NCI-H1436 treated with DMSO at 0.1 percent for 48 hours (cell line): ENCODE results near the gene TTC23.

Experiments used
- DNase-seq: peaks from one replicate; lab custom pipeline; 2025; lab: John Stamatoyannopoulos, UW

TTC23 gene

DNA sequence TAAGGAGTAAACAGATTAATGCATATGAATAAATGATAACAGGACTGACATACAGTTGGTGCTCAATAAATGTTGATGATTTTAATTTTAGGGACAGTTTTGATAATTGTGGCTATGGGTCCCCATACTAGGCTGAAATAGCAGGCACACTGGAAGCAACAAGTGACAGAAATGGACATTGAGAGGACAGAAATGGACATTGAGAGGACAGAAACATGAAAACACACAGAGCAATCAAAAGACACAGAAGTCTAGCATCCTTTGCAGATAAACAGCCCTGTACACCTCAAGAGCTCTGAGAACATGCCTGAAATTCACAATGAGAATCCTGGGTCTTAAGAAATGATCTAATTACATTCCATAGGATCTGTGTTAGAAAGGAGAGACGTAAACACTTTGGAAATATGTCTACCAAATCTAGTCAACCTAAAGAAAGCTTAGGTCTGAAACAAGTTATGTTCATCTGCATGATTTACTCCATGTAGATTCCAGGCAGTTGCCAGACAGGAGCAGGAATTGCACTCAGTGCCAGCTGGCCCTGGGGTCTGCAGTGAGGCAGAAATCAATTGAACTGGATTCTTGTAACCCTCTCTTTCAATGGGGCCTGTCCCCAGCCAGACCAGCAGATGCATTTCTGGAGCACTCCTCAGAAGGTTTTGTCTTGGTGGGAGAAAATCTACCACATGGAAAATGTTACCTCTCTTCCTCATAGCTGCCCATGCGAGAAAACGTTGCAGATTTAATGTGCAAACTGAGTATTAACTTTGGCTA lies 84.2 kb downstream of the TTC23 start:
- DNase-seq = no peak

GRCh38 chr15:99164119-99164518 lies 85.3 kb downstream of the TTC23 start:
- no peak for DNase-seq

DNA sequence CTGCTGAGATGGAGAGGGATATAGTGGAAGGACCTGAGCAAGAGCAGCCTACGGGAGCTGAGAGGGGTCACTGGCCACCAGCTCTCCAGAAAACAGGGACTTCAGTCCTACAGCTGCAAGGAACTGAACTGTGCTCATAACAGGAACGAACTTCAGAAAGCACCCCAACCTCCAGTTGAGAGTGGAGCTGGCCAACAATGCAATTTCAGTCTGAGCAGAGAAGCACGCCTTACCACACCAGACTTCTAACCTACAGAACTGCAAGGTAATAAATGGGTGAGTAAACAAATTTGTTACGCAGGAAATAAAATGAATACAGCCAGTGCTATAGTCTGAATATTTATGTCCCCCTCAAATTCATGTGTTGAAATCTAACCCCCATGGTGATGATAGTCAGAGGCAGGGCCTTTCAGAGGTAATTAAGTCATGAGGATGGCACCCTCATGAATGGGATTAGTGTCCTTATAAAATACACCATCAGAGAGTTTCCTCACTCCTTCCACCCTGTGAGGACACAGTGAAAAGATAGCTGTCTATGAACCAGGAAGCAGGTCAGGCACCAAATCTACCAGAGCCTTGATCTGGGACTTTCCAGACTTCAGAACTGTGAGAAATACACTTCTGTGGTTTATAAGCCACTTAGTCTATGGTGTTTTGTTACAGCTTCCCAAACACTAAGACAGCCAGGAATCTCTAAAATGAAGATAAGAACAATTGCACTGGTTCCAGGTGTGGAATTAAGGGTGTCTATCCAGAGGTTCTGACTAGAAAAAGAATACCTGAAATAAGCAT lies 85.9 kb downstream of the TTC23 start:
- no peak for DNase-seq

- no peak for DNase-seq
Measured at GRCh38 chr15:99158626-99159412, 90.6 kb downstream of the TTC23 start.

GRCh38 chr15:99157456-99157855 lies 91.9 kb downstream of the TTC23 start:
- no peak for DNase-seq

DNA sequence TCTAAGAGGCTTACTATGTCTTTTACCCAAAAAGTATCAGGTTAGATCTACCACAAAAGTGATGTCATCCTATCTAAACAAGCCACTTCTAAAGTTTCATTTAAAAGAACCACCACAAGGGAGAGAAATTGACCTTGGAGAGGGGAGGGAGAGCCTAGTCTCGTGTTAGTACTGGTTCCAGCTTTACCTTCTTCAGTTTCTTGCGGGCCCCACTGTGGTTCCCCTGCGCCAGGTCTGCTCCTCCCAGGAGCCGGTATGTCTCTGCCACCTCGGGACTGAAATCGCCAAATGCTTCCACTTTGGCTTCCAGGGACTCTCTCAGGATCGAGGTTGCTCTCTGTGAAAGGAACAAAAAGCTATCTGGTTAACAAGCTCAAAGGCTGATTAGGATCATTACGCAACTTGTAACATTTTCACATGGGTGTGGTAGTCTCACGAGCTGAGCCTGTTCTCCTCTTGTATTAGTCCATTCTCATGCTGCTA lies 93.4 kb downstream of the TTC23 start:
- no peak for DNase-seq

- DNase-seq = no peak
Measured at GRCh38 chr15:99154271-99154670, 95.1 kb downstream of the TTC23 start.

DNA sequence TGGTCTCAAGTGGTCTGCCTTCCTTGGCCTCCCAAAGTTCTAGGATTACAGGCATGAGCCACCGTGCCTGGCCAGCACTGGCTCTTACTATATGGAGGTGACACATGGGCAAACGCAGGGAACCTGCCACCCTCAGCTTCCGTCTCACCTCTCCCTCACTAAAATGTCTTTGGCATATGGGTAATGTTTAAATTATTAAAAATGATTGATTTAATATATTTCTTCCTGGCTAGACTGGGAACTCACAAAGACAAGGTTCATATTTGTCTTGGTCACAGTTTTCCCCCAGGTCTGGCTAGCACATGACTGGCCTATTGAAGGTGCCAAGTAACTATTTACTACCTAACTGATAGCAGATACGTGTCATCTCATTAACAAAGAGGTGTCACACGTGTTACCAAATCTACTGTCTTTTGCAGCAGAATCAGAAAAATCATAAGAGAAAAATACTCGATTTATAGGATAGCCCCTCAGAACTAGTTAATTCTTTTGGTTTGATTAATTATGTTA lies 96.3 kb downstream of the TTC23 start:
- DNase-seq = no peak

- DNase-seq = no peak
Measured at GRCh38 chr15:99151156-99151555, 98.2 kb downstream of the TTC23 start.

- no peak for DNase-seq
Measured at GRCh38 chr15:99149366-99149765, 100.0 kb downstream of the TTC23 start.

GRCh38 chr15:99148851-99149276 lies 100.5 kb downstream of the TTC23 start:
- DNase-seq = no peak

DNA sequence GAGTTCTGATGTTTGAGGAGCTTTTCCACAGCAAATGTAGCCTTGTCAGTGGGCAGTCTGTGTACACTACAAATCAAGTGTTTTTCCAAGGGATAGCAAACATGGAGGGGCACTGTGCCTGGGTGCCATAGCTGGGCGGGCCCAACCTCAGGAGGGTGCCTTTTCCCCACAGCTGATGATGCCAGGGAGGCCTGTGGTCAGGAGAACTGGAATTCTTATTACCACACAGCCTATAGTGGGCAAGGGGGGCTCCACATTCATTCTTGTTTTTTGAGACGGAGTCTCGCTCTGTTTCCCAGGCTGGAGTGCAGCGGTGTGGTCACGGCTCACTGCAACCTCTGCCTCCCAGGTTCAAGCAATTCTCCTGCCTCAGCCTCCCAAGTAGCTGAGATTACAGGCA lies 102.7 kb downstream of the TTC23 start:
- no peak for DNase-seq

- no peak for DNase-seq
Measured at GRCh38 chr15:99145778-99146177, 103.6 kb downstream of the TTC23 start.

DNA sequence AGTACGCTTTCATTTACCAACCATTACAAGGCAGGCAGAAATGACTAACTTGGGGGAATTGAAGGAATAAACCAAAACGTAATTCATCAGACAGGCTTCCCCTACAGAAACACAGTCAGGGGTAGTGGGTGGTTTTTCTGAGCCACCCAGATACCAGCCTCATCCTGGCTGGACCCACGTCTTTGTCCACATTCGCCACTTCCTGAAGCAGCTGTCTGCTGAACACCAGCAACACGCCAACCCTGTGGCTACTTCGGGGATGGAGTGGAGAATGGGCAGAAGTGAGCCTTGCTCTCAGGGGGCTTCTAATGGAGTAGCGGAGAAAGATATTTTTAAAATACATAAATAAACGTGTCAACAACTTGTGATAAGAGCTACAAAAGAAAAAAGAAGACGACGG lies 104.4 kb downstream of the TTC23 start:
- DNase-seq = no peak

- DNase-seq = no peak
Measured at GRCh38 chr15:99143655-99144610, 105.4 kb downstream of the TTC23 start.

- no peak for DNase-seq
Measured at GRCh38 chr15:99143242-99143641, 106.1 kb downstream of the TTC23 start.

GRCh38 chr15:99142562-99142961 lies 106.8 kb downstream of the TTC23 start:
- DNase-seq = no peak

GRCh38 chr15:99141943-99142342 lies 107.4 kb downstream of the TTC23 start:
- no peak for DNase-seq

GRCh38 chr15:99140590-99140989 lies 108.8 kb downstream of the TTC23 start:
- no peak for DNase-seq

GRCh38 chr15:99139276-99139675 lies 110.1 kb downstream of the TTC23 start:
- no peak for DNase-seq

GRCh38 chr15:99138491-99138982 lies 110.8 kb downstream of the TTC23 start:
- DNase-seq = no peak
